GM12874 (cell line): ENCODE results near the gene CIC.

Experiments
- TF ChIP-seq, protein P1 (sequence below): IDR thresholded peaks from 2 replicates; pipeline ENCODE4 v1.5.1; 2011; ENCODE audit warnings: low read depth, mild to moderate bottlenecking, control low read depth, low read length, moderate library complexity; ENCODE audit not compliant: insufficient read depth

The CIC gene

GRCh38 chr19:42254850-42255765 is 13.9 kb upstream of the CIC start, which contains the start of gene ERF:
ERF (minus strand) TSS chr19:42255128; CDS start chr19:42254999, 129 bp downstream.
- TF ChIP-seq, protein P1, sequence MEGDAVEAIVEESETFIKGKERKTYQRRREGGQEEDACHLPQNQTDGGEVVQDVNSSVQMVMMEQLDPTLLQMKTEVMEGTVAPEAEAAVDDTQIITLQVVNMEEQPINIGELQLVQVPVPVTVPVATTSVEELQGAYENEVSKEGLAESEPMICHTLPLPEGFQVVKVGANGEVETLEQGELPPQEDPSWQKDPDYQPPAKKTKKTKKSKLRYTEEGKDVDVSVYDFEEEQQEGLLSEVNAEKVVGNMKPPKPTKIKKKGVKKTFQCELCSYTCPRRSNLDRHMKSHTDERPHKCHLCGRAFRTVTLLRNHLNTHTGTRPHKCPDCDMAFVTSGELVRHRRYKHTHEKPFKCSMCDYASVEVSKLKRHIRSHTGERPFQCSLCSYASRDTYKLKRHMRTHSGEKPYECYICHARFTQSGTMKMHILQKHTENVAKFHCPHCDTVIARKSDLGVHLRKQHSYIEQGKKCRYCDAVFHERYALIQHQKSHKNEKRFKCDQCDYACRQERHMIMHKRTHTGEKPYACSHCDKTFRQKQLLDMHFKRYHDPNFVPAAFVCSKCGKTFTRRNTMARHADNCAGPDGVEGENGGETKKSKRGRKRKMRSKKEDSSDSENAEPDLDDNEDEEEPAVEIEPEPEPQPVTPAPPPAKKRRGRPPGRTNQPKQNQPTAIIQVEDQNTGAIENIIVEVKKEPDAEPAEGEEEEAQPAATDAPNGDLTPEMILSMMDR = no peak

DNA sequence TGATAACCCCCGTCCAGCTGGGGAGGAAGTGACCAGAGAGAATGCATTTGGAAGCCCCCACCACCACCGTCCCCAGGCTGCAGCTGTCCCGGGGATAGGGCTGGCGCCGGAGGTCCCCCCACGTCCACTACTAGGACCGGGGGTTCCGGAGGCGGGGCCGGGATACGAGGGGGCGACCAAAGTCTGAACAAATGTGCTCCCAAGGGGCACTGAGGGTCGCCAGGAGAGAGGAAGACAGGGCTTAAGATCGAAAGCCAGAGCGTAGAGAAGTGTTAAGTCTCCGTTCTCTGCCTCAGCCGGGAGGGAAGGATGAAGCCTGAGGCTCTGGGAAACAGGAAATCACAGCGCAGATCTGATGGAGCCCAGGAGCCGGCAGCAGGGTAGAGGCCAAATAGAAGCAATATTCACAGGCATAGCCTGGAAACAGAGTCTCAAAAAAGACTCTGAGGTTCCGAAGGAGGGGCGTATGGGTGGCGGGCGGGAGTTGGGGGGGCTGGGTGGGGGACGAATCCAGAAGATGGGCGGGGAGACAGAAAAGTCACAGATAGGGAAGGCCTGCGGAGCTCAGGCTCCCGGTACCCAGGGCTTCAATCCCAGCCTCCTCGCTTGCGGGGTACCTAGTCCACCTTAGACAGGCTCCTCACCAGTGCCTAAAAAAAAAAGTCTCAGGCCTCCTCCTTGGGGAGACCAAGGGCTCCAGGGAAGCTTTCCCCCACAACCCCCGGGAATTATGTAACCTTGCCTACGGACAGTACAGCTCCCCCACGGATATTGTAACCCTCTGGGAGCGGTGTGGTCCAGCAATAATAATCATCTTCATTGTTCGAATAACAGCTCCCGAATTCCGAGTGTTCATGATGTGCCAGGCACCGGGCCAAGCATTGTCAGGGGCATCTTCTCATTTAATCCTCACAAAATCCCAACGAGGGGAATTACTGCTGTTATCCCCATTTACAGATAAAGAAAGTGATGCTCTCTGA is 13.0 kb upstream of the CIC start:
- TF ChIP-seq, protein P1 = no peak

DNA sequence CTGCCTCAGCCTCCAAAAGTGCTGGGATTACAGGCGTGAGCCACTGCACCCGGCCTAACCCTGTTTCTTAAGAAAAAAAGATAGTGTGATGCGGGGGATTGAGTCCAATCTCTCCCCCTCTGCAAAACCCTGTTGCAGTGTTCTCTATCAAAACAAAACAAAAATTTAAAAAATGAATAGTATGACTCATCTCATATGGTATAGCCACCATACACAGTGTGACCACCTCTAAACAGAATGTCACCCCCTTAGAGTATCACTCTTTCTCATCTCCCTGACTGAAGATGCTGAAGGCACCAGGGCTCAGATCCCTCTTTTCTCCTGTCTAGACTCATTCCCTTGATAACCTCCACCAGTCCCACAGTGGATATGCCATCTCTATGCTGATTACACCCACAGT is 7.3 kb upstream of the CIC start:
- TF ChIP-seq, protein P1 = no peak

- TF ChIP-seq, protein P1 = no peak
These were observed 1.4 kb upstream of the CIC start for GRCh38 chr19:42267644-42268141.

- TF ChIP-seq, protein P1 = no peak
These were observed 829 bp upstream of the CIC start for GRCh38 chr19:42268142-42268703.

DNA sequence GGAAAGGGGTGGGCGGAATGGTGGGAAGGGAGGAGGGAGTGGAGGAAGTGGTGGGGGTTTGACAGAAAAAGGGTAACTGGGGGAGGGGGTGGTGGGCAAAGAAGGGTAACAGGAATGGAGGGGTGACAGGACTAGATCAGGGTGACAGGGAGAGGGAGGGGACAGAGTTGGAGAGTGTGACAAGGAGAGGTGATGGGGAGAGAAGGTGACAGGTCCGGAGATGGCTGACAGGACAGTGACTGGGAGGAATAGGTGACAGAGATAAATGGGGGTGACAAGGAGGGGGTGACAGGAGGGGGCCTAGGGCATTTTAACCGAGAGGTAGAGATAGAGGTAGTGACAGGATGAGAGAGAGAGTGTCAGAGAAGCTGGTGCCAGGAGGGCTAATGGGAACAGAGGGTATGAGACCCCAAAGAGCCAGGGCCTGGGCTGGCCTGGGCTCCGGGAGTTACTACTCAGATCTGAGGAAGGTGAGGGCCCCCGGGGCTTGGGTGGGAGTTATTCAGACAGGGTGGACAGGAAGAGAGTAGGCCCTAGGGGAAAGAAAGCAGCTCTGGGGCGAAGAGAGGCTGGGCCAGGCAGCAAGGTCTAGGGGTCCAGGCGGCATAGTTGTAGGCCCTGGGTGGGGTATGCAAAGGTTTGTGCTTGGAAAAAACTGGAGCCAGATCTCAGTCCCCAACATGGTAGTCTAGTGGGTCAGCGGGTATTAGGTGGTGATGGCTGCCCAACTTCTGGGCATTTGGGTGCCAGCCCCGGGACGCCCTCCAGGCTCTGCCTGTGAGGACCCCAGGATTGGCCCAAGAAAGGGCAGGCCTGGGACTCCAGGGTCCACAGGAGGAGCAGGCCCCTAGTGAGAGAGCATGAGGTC is 660 bp downstream of the CIC start:
- TF ChIP-seq, protein P1 = no peak
